ENCODE measurements around the gene CACNA2D3.

DNA sequence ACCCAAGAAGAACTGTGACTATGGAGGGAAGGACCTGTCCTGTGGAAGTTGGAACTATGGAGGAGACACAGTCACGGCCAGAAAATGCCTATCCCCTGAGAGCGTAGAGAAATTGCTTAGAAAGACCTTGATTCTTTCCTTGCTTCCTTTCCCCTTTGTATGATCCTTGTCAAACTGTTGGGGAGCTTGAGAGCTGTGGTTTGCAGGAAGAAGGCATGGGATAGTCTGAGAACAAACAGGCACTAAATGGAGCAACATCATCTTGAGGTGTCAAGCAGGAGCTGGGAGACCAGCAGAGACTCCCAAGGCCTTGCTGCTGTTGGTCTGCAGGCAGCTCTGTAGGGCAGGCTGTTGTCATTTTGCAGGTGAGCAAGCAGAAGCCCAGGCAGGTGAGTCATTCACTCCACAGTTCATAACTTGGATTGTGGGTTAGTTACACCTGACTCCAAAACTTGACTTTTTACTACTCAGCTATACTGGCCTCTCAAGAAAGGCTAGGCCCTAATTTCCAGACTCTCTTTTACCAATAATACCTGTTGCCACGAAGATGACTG, 506.6 kb downstream of the CACNA2D3 start:
- TF ChIP-seq HDGF (IDR thresholded peaks at IDR 0.05; ENCODE audit: borderline replicate concordance), result no peak
- TF ChIP-seq ARNT (IDR thresholded peaks at IDR 0.05), result no peak
- TF ChIP-seq TARDBP (IDR thresholded peaks at IDR 0.05), result no peak
- no peak for TF ChIP-seq FOXA1 (IDR thresholded peaks at IDR 0.05)
- no peak for TF ChIP-seq FOXK2 (IDR thresholded peaks at IDR 0.05)
- no peak for TF ChIP-seq LEF1 (IDR thresholded peaks at IDR 0.05; ENCODE audit: borderline replicate concordance)
- TF ChIP-seq SUZ12 (IDR thresholded peaks at IDR 0.05), result no peak

Measured in HEK293T (cell line).